Activated CD4-positive, alpha-beta T cell treated with anti-CD3 and anti-CD28 coated beads, Interleukin-10, Interleukin-2, amounts not matched to agents 100 ng/mL and 50 ng/mL, durations not matched to agents 16 hours and 8 hours (primary cell): ENCODE results near the gene ALG2.

Experiments
- DNase-seq: peaks from one replicate; pipeline ENCODE4 v3.0.0-alpha.2; 2020

Gene ALG2

DNA sequence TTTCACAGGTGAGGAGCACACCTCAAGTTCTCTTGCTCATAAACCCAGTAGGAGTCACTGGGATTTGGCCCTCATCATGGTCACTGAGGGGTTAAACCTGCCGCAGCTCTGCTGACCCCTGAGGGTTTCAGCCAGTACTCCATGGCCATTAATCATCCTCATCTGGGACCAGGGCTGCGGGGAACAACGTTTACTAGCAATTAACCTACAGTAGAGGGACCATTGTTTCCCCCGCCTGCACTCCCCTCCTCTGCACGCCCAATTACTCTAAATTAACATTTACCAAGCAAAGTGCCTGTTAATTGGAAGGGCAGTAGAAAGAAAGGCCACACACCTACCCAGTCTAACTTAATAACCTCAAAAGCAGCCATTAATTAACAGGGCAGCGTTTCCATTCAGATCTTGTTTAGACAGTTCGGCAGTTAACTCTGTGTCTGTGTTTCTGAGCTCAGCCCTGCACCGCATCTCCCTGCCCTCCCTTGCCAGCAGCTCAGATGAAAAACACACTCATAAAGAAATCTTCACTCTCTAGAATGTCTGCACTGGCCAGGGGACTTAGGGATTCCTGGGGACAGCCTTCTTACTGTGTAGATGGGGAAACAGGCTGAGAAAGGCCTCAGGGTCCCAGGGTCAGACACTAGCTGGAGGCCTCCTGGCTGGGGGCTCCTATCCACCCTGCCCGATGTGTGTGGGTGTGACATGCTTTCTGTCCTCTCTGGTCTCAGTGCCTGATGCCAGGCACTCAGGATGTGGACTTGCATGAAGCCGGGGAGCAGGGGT lies 51.6 kb downstream of the ALG2 start:
- DNase-seq = no peak

DNA sequence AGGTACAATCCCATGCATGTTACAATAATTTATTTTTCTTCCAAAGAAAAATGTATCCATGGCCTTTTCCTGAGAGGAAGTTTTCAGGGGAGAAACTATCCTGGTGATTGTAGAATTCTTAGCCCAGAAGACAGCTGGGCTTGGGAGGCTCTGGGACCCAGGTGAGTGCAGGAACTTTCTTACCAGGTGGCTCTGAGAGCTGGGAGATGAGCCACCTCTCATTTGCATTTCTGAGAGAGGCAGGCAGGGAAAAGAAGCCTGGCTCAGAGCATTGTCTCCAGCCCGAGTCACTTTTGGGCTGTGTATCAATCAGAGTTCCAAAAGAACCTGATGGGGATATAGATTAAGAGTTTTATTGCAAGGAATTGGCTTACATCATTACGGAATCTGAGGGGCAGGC lies 52.7 kb downstream of the ALG2 start:
- no peak for DNase-seq

DNA sequence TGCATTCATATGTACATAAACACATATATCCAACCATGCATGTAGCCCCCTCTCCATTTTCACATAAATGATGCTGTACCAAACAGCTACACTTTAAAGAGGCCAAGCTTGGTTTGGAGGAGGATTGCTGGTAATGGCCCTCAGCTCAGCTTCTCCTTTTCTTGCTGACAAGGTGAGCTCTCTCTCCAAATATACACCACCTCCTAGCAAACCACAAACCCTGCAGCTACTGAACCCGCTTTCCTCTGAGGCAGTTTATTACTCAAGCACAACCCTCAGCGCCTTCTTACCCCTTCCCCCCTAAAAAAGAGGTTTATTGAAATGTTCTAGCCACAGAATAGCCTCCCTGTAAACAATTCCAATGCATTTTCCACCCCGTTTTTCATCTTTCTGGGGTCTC lies 54.0 kb downstream of the ALG2 start:
- peak; percentile 58 for DNase-seq

DNA sequence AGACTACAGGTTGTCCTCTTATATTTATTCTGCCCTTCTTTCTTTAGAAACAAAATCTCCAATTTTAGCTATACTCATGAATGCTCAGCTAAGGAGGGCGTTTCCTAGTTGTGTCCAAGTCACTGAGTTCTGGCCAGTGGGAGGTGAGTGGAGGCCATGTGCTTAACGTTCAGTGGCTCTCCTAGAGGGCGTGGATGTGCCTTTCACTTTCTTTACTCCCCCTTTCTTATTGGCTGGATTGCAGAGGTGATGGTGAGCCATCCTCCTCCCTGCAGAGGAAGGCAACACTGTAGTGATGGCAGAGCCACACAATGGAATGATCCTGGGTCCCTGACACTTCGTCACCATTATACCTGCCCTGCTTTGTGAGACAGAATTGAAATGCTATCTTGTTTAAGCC lies 54.6 kb downstream of the ALG2 start:
- DNase-seq = no peak
